GM18868 (cell line): Measurements from ENCODE around the gene FOXN3.
"Not testable (repeated sequence)": the region's sequence is repeated elsewhere in the genome, so short reads cannot be mapped to it uniquely, and the experiment has no call there.

Experiments used
- ATAC-seq: cut with Tn5 transposase; IDR thresholded peaks from one replicate; pipeline ENCODE4 v1.9.1; 2021; ENCODE audit warnings: mild to moderate bottlenecking, moderate library complexity; ENCODE audit not compliant: unreplicated experiment

The FOXN3 gene

GRCh38 chr14:89142366-89142765 lies 274.7 kb downstream of the FOXN3 start:
- ATAC-seq, result no peak

GRCh38 chr14:89141862-89142261 lies 275.2 kb downstream of the FOXN3 start:
- no peak for ATAC-seq

GRCh38 chr14:89140326-89140725 lies 276.7 kb downstream of the FOXN3 start:
- ATAC-seq, result no peak

GRCh38 chr14:89139404-89140247 lies 277.4 kb downstream of the FOXN3 start:
- ATAC-seq, result no peak

- ATAC-seq, result no peak
These were observed 278.2 kb downstream of the FOXN3 start for GRCh38 chr14:89138846-89139245.

- no peak for ATAC-seq
These were observed 279.4 kb downstream of the FOXN3 start for GRCh38 chr14:89137526-89138163.

- no peak for ATAC-seq
These were observed 280.4 kb downstream of the FOXN3 start for GRCh38 chr14:89136587-89136986.

- ATAC-seq, result no peak
These were observed 282.4 kb downstream of the FOXN3 start for GRCh38 chr14:89134640-89135039.

- no peak for ATAC-seq
These were observed 285.9 kb downstream of the FOXN3 start for GRCh38 chr14:89131004-89131750.

- no peak for ATAC-seq
These were observed 287.5 kb downstream of the FOXN3 start for GRCh38 chr14:89129570-89129969.

- ATAC-seq, result no peak
These were observed 288.6 kb downstream of the FOXN3 start for GRCh38 chr14:89128311-89129026.

- ATAC-seq, result no peak
These were observed 290.6 kb downstream of the FOXN3 start for GRCh38 chr14:89126461-89126860.

GRCh38 chr14:89125216-89125615 lies 291.8 kb downstream of the FOXN3 start:
- ATAC-seq, result no peak

- peak; percentile 87 for ATAC-seq
These were observed 293.2 kb downstream of the FOXN3 start for GRCh38 chr14:89123851-89124250.

- no peak for ATAC-seq
These were observed 293.8 kb downstream of the FOXN3 start for GRCh38 chr14:89123215-89123614.

GRCh38 chr14:89121968-89122620 lies 294.9 kb downstream of the FOXN3 start:
- no peak for ATAC-seq

GRCh38 chr14:89117012-89117411 lies 300.0 kb downstream of the FOXN3 start:
- no peak for ATAC-seq

- no peak for ATAC-seq
These were observed 302.9 kb downstream of the FOXN3 start for GRCh38 chr14:89114109-89114508.

- ATAC-seq, result no peak
These were observed 304.3 kb downstream of the FOXN3 start for GRCh38 chr14:89112720-89113119.

- ATAC-seq, result not testable (repeated sequence)
These were observed 305.1 kb downstream of the FOXN3 start for GRCh38 chr14:89111766-89112543.
